Stimulated activated CD8-positive, alpha-beta memory T cell treated with anti-CD3 and anti-CD28 coated beads, Interleukin-7, amount 100 ng/mL, for 48 hours (primary cell): ENCODE results near the gene FCRLA.
"Not testable (repeated sequence)": the region's sequence is repeated elsewhere in the genome, so short reads cannot be mapped to it uniquely, and the experiment has no call there.

Source experiments
- DNase-seq, 2 donors: peaks; one replicate each; pipeline ENCODE4 v3.0.0-alpha.2; 2020; ENCODE audit warnings: low read depth in 1 of 2; ENCODE audit errors: extremely low read depth in 1 of 2

The FCRLA gene

GRCh38 chr1:161706482-161707347 is at the start of gene FCRLA:
Gene FCRLA, plus strand, starts transcription at chr1:161707229. Its CDS starts 36 bp downstream, at chr1:161707265.
- DNase-seq, result no peak

GRCh38 chr1:161658524-161658923 is 48.5 kb upstream of the FCRLA start:
- not testable (repeated sequence) for DNase-seq

GRCh38 chr1:161661660-161662311 is 45.2 kb upstream of the FCRLA start:
- not testable (repeated sequence) for DNase-seq

- DNase-seq, result not testable (repeated sequence)
These were observed 44.2 kb upstream of the FCRLA start, which contains the start of gene FCGR2B for GRCh38 chr1:161662684-161663339. Gene FCGR2B, plus strand, starts transcription at chr1:161663143. Its CDS starts 99 bp downstream, at chr1:161663242.

- not testable (repeated sequence) for DNase-seq
These were observed 43.5 kb upstream of the FCRLA start for GRCh38 chr1:161663569-161663968.

GRCh38 chr1:161664689-161665088 is 42.3 kb upstream of the FCRLA start:
- not testable (repeated sequence) for DNase-seq

- DNase-seq, result not testable (repeated sequence)
These were observed 35.7 kb upstream of the FCRLA start for GRCh38 chr1:161671045-161672020.

- DNase-seq, result not testable (repeated sequence)
These were observed 33.6 kb upstream of the FCRLA start for GRCh38 chr1:161673437-161673836.

GRCh38 chr1:161674447-161674846 is 32.6 kb upstream of the FCRLA start:
- DNase-seq, result not testable (repeated sequence)

- DNase-seq, result not testable (repeated sequence)
These were observed 32.1 kb upstream of the FCRLA start for GRCh38 chr1:161674908-161675307.

GRCh38 chr1:161676441-161676840 is 30.6 kb upstream of the FCRLA start:
- DNase-seq, result no peak

- no peak for DNase-seq
These were observed 29.9 kb upstream of the FCRLA start for GRCh38 chr1:161676958-161677689.

GRCh38 chr1:161678500-161678899 is 28.5 kb upstream of the FCRLA start:
- DNase-seq, result no peak

GRCh38 chr1:161681879-161682278 is 25.1 kb upstream of the FCRLA start:
- no peak for DNase-seq

GRCh38 chr1:161688946-161689345 is 18.1 kb upstream of the FCRLA start:
- DNase-seq, result no peak

- DNase-seq, result no peak
These were observed 15.2 kb upstream of the FCRLA start for GRCh38 chr1:161691846-161692245.

- DNase-seq, result not testable (repeated sequence)
These were observed 13.9 kb upstream of the FCRLA start for GRCh38 chr1:161693020-161693712.

- not testable (repeated sequence) for DNase-seq
These were observed 8.7 kb upstream of the FCRLA start for GRCh38 chr1:161698302-161698701.

GRCh38 chr1:161702250-161702649 is 4.8 kb upstream of the FCRLA start:
- DNase-seq, result no peak
